ENCODE results near the gene CACNA1F.

GRCh38 chrX:49178537-49178936 is 54.6 kb downstream of the CACNA1F start:
- TF ChIP-seq POLR2AphosphoS5 (IDR thresholded peaks at IDR 0.05; ENCODE audit: low read depth) (no peak), CTCF (IDR thresholded peaks at IDR 0.05; ENCODE audit: insufficient read depth, low read length) (no peak), GABPA (IDR thresholded peaks at IDR 0.05; ENCODE audit: low read depth) (no peak), SPI1 (IDR thresholded peaks at IDR 0.05; ENCODE audit: borderline replicate concordance, low read depth) (no peak)

Measured in HL-60 (cell line).